Measurements from ENCODE around the gene HSFX3.
"Not testable (repeated sequence)": the region's sequence is repeated elsewhere in the genome, so short reads cannot be mapped to it uniquely, and the experiment has no call there.

- TF ChIP-seq, protein P1, sequence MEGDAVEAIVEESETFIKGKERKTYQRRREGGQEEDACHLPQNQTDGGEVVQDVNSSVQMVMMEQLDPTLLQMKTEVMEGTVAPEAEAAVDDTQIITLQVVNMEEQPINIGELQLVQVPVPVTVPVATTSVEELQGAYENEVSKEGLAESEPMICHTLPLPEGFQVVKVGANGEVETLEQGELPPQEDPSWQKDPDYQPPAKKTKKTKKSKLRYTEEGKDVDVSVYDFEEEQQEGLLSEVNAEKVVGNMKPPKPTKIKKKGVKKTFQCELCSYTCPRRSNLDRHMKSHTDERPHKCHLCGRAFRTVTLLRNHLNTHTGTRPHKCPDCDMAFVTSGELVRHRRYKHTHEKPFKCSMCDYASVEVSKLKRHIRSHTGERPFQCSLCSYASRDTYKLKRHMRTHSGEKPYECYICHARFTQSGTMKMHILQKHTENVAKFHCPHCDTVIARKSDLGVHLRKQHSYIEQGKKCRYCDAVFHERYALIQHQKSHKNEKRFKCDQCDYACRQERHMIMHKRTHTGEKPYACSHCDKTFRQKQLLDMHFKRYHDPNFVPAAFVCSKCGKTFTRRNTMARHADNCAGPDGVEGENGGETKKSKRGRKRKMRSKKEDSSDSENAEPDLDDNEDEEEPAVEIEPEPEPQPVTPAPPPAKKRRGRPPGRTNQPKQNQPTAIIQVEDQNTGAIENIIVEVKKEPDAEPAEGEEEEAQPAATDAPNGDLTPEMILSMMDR (IDR thresholded peaks at IDR 0.05 in 2 of 3, conservative IDR thresholded peaks at IDR 0.05 in 1 of 3; ENCODE audit: borderline replicate concordance in 1 of 3, insufficient read depth in 1 of 3, low read depth in 2 of 3, low read length in 2 of 3) = not testable (repeated sequence)
- TF ChIP-seq YY1 (IDR thresholded peaks at IDR 0.05; ENCODE audit: extremely low read depth, insufficient replicate concordance, low read depth, low read length); POLR2AphosphoS5 (IDR thresholded peaks at IDR 0.05; ENCODE audit: low read depth, low read length); POLR2A (IDR thresholded peaks at IDR 0.05; ENCODE audit: borderline replicate concordance, extremely low read depth, insufficient read depth, insufficient read length); SRF (IDR thresholded peaks at IDR 0.05; ENCODE audit: low read depth); CEBPB (IDR thresholded peaks at IDR 0.05; ENCODE audit: low read depth); EGR1 (IDR thresholded peaks at IDR 0.05; ENCODE audit: low read depth); MAX (IDR thresholded peaks at IDR 0.05); SIN3A (IDR thresholded peaks at IDR 0.05; ENCODE audit: low read depth): not testable (repeated sequence)
Observed at GRCh38 chrX:149585631-149586030, 35.9 kb upstream of the HSFX3 start.

Measured in HCT116 (cell line).